HepG2 (cell line): Measurements from ENCODE around the gene PA2G4. TPM values are rescaled to one million over a fixed set of nuclear protein-coding genes. Genes with fewer than 3 reads are reported as not detected.

Experiments
- ATAC-seq: fragments of 200-7000 bp; cut with Tn5 transposase; 3 replicates; pipeline ENCODE4 v1.9.1; 2020; ENCODE audit warnings: mild to moderate bottlenecking, moderate library complexity
- BruUV-seq: library from RNA; stranded (reverse); fragments of 400-500 nt; replicated peaks from 2 replicates; lab custom pipeline; 2021; lab: Mats Ljungman, UMichigan
- CTCF ChIA-PET: fragments of 300-600 bp; formaldehyde crosslinking; extraction: SDS; loops from one replicate; lab custom pipeline; 2021; ENCODE audit warnings: low total read pairs, inconsistent platforms, low intra/inter-chr PET ratio; lab: Yijun Ruan, JAX
- POLR2A ChIA-PET: fragments of 350-600 bp; sonication (Branson Sonifier 250); formaldehyde crosslinking; loops from one replicate; lab custom pipeline; 2020; ENCODE audit warnings: antibody characterized with exemption, inconsistent platforms; lab: Yijun Ruan, JAX
- DNase-seq: peaks from one replicate; pipeline ENCODE4 v3.0.0-alpha.2; 2015; ENCODE audit warnings: low spot score
- FAIRE-seq: peaks from 3 replicates; lab custom pipeline; 2011; peaks lifted over from hg19 to GRCh38; lab: Jason Lieb, UNC
- H2AFZ ChIP-seq: one replicate; pipeline ENCODE4 v1.6.1; 2011; ENCODE audit warnings: low read length, inconsistent platforms
- H3K27ac ChIP-seq: fragments of 300-600 bp; 3 replicates; pipeline ENCODE4 v1.8.0; 2011; ENCODE audit warnings: mixed run types, mild to moderate bottlenecking, mixed read lengths, low read length, inconsistent platforms; ENCODE audit not compliant: insufficient read depth; ENCODE audit errors: extremely low read length
- H3K27me3 ChIP-seq, 2 experiments: fragments of 200-600 bp in 1 of 2; 2 replicates in 1 of 2; 3 replicates in 1 of 2; pipeline versions ENCODE4 v1.6.0 to v1.8.0; 2011; ENCODE audit warnings: low read length in 2 of 2, mild to moderate bottlenecking in 2 of 2, moderate library complexity in 2 of 2, inconsistent platforms in 1 of 2; ENCODE audit not compliant: insufficient read depth in 2 of 2, control insufficient read depth in 1 of 2
- H3K36me3 ChIP-seq, 2 experiments: fragments of 200-600 bp in 1 of 2; replicated peaks in 1 of 2; 2 replicates in 1 of 2; 3 replicates in 1 of 2; pipeline versions ENCODE4 v1.5.1 to v1.8.0; 2011; ENCODE audit warnings: low read length in 2 of 2, inconsistent platforms in 1 of 2; ENCODE audit not compliant: insufficient read depth in 2 of 2, control insufficient read depth in 1 of 2
- H3K4me1 ChIP-seq: 2 replicates; pipeline ENCODE4 v1.5.1; 2012; ENCODE audit warnings: low read length, inconsistent platforms; ENCODE audit not compliant: insufficient read depth
- H3K4me2 ChIP-seq: 2 replicates; pipeline ENCODE4 v1.6.0; 2011; ENCODE audit warnings: low read depth, low read length, inconsistent platforms
- H3K4me3 ChIP-seq, 3 experiments: fragments of 200-600 bp in 1 of 3; sonication (generic), shearing (Covaris generic) in 1 of 3; replicated peaks in 1 of 3; 2 replicates each; pipeline ENCODE4 v1.5.1; 2011 to 2016; ENCODE audit warnings: low read length in 3 of 3, inconsistent platforms in 2 of 3, low read depth in 2 of 3, mild to moderate bottlenecking in 2 of 3, control low read depth in 1 of 3, mixed read lengths in 1 of 3; ENCODE audit not compliant: insufficient read depth in 1 of 3
- H3K79me2 ChIP-seq: one replicate; pipeline ENCODE4 v1.6.1; 2011; ENCODE audit warnings: low read length, inconsistent platforms; ENCODE audit not compliant: insufficient read depth
- H3K9ac ChIP-seq: 2 replicates; pipeline ENCODE4 v1.6.0; 2011; ENCODE audit warnings: mild to moderate bottlenecking, low read depth, low read length, inconsistent platforms; ENCODE audit not compliant: insufficient read depth
- H3K9me3 ChIP-seq: 2 replicates; pipeline ENCODE4 v1.5.1; 2012; ENCODE audit warnings: mild to moderate bottlenecking, low read length
- H4K20me1 ChIP-seq: 2 replicates; pipeline ENCODE4 v1.6.0; 2011; ENCODE audit warnings: inconsistent platforms, mild to moderate bottlenecking, low read length, moderate library complexity; ENCODE audit not compliant: insufficient read depth
- AGO2 ChIP-seq: fragments of 200-400 bp; formaldehyde crosslinking; optimal IDR thresholded peaks from 2 replicates; pipeline ENCODE3; 2017; ENCODE audit warnings: mild to moderate bottlenecking, low read depth, low read length, moderate library complexity
- CBX1 ChIP-seq: IDR thresholded peaks from one replicate; pipeline ENCODE4 v1.6.1; 2016; ENCODE audit warnings: antibody characterized with exemption, low read depth
- KDM5A ChIP-seq: fragments of 200-600 bp; sonication (generic); IDR thresholded peaks from 2 replicates; pipeline ENCODE4 v1.7.0; 2018; ENCODE audit warnings: antibody characterized with exemption, mild to moderate bottlenecking, low read length, borderline replicate concordance
- POLR2AphosphoS5 ChIP-seq: IDR thresholded peaks from 2 replicates; pipeline ENCODE4 v1.6.1; 2012; ENCODE audit warnings: low read depth, low read length
- RBFOX2 ChIP-seq: fragments of 200-400 bp; formaldehyde crosslinking; IDR thresholded peaks from 2 replicates; pipeline ENCODE4 v1.6.1; 2017; ENCODE audit warnings: low read depth, mild to moderate bottlenecking, low read length
- RBM22 ChIP-seq: fragments of 200-400 bp; formaldehyde crosslinking; optimal IDR thresholded peaks from 2 replicates; pipeline ENCODE3; 2017; ENCODE audit warnings: mild to moderate bottlenecking, low read length, moderate library complexity
- ZNF619 ChIP-seq: sonication (generic); formaldehyde crosslinking; IDR thresholded peaks from 2 replicates; pipeline ENCODE4 v1.4.0; 2020; ENCODE audit warnings: mild to moderate bottlenecking, missing genetic modification reagents
- ZSCAN20 ChIP-seq: sonication (generic); formaldehyde crosslinking; IDR thresholded peaks from 2 replicates; pipeline ENCODE4 v1.4.0; 2020; ENCODE audit warnings: missing genetic modification reagents, mild to moderate bottlenecking, borderline replicate concordance
- WGBS: methylation state at CpG from one replicate; pipeline ENCODE4 v1.1.6; 2017; ENCODE audit warnings: low lambda C conversion rate; 5-methylcytosine and 5-hydroxymethylcytosine counted together
- in situ Hi-C: cut with HindIII; loops from 2 replicates; pipeline ENCODE4 v1.10.0; 2017; ENCODE audit warnings: low pct_unique_long_range_greater_than_20kb; ENCODE audit not compliant: extremely low pct_ligation_motif_present
- intact Hi-C: fragments of 100-400 bp; cut with micrococcal nuclease; formaldehyde crosslinking; loops from one replicate; pipeline ENCODE4 v1.10.0; 2022; ENCODE audit not compliant: unreplicated experiment
- polyA plus RNA-seq, 8 experiments: library from polyadenylated mRNA; depleted of rRNA in 3 of 8; stranded (reverse) in 7 of 8; unstranded in 1 of 8; fragments of >200 nt; fragmentation: Illumina TruSeq in 4 of 8; extraction: Trizol in 4 of 8; gene quantifications; 2 replicates each; pipeline versions ENCODE4 v1.2.1 to v1.2.3, GENCODE V29; 2011 to 2016; ENCODE audit warnings: low read depth in 4 of 8, missing spikeins in 1 of 8, mixed read lengths in 1 of 8; ENCODE audit not compliant: insufficient read depth in 1 of 8
- total RNA-seq, 5 experiments: library from RNA; depleted of rRNA; stranded (reverse); fragments of >200 nt; fragmentation: Illumina TruSeq; extraction: Trizol; gene quantifications; 2 replicates each; pipeline ENCODE4 v1.2.3, GENCODE V29; 2016; ENCODE audit warnings: low read depth in 1 of 5
- TF ChIP-seq, protein P1 (sequence below): sonication (generic); formaldehyde crosslinking; IDR thresholded peaks from 2 replicates; pipeline ENCODE4 v1.8.0; 2022; ENCODE audit warnings: missing genetic modification reagents, mild to moderate bottlenecking, inconsistent platforms, borderline replicate concordance

PA2G4 gene
- total and polyA plus RNA-seq, 2 of the 13 experiments (the other 11 are each of a cell fraction or from before 2014, with no cell fraction given): 147 to 240 TPM

DNA sequence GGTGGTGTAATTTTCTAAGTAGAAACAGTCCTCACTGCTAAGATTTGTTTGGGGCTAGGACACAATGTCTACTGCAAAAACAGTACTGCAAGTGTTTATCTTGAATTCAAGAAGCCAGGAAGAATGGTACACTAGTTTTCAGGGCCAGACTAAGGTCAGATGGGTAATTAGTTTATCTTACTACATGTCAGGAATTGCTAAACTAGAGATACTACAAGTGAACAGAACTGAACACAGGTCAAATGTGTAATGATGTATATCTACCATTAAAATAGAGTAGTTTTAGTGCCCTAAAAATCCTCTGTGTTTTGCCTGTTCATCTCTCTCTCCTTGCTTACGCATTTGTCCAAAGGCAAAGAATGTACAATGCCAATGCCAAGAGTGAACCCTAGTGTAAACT lies 9.7 kb downstream of the PA2G4 start:
- Histone ChIP-seq H2AFZ (no peak overlapping the region), H3K36me3 (peaks cover 20 to 39% of the 10 kb centered on the region in 2 experiments; a peak in 4 of 5 replicates), H3K4me1 (peaks cover 12% of the 10 kb centered on the region), H3K27ac (peak overlapping the region; percentile 2), H3K9me3 (no peaks in the 10 kb centered on the region), H3K27me3 (no peaks in the 10 kb centered on the region; a peak in 1 of 5 replicates), H4K20me1 (no peaks in the 10 kb centered on the region), H3K9ac (no peak overlapping the region), H3K79me2 (peaks cover 12% of the 10 kb centered on the region), H3K4me3 (no peak overlapping the region), H3K4me2 (no peak overlapping the region)
- no TSS peak for BruUV-seq
- in situ Hi-C loops: no loop called here
- DNase-seq (no peak), ATAC-seq (no peak), FAIRE-seq (no peak)
- TF ChIP-seq RBM22: peak; percentile 2
- 0 out of 2 replicates have a peak, but pooled peaks have one; percentile 26 for TF ChIP-seq POLR2AphosphoS5
- peak; percentile 19 for TF ChIP-seq AGO2
- TF ChIP-seq KDM5A: no peak
- TF ChIP-seq, protein P1, sequence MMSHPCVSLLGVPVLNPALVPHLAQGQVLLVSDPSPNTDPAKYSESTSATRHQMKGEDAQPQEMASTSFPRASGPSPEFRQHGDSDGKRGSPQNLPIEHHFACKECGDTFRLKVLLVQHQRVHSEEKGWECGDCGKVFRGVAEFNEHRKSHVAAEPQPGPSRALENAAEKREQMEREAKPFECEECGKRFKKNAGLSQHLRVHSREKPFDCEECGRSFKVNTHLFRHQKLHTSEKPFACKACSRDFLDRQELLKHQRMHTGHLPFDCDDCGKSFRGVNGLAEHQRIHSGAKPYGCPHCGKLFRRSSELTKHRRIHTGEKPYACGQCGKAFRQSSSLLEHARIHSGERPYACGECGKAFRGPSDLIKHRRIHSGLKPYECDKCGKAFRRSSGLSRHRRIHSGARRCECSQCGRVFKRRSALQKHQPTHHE (CRISPR knock-in tag): no peak
- no peak for TF ChIP-seq CBX1
- no peak for TF ChIP-seq ZSCAN20 (CRISPR knock-in tag)
- TF ChIP-seq RBFOX2: 0 out of 2 replicates have a peak, but pooled peaks have one; percentile 34
- no peak for TF ChIP-seq ZNF619
- CTCF ChIA-PET: no interaction called here
- WGBS: 96% methylated on average over 1 of the region's 1 CpG
- intact Hi-C loops: no loop called here
- POLR2A ChIA-PET: interaction anchor here (1.3 to 2.1 kb wide), 2 partner anchors 10 to 32 kb away, joined by 3 to 16 read pairs; partner anchors contain the start of gene PA2G4
